Ovary (tissue), 3 donors: ENCODE measurements around the gene SPRY1.

Experiments used
- CTCF ChIP-seq, 3 donors: fragments of 450-650 bp in 2 of 3; fragments of 200-600 bp in 1 of 3; IDR thresholded peaks; one replicate each; pipeline versions ENCODE4 v1.5.1 to v1.8.0; 2016 to 2022; ENCODE audit warnings: antibody characterized with exemption in 3 of 3, mild to moderate bottlenecking in 1 of 3
- POLR2A ChIP-seq: fragments of 450-650 bp; IDR thresholded peaks from one replicate; pipeline ENCODE4 v1.6.1; 2017; ENCODE audit warnings: antibody characterized with exemption, mild to moderate bottlenecking, moderate library complexity
- donor health status: DM: no; HTN: no; CAD: no.

GRCh38 chr4:123352966-123353365 lies 43.6 kb upstream of the SPRY1 start:
- TF ChIP-seq CTCF (IDR thresholded peaks at IDR 0.05): no peak
- no peak for TF ChIP-seq POLR2A
